Smooth muscle cell of the coronary artery (primary cell): ENCODE results near the gene MAT2A. TPM values are rescaled to one million over a fixed set of nuclear protein-coding genes. Genes with fewer than 3 reads are reported as not detected.

Experiments
- total RNA-seq: library from RNA; depleted of rRNA; stranded (reverse); fragments of >200 nt; gene quantifications from 2 replicates; pipeline ENCODE4 v1.2.3, GENCODE V29; 2014; ENCODE audit warnings: low replicate concordance

The MAT2A gene
- 63.5 and 121 TPM in 2 replicates for total RNA-seq

GRCh38 chr2:85538507-85539360 is at the start of gene MAT2A:
TSS of gene MAT2A (plus strand) at chr2:85539168. CDS start at chr2:85539288, 120 bp downstream.

DNA sequence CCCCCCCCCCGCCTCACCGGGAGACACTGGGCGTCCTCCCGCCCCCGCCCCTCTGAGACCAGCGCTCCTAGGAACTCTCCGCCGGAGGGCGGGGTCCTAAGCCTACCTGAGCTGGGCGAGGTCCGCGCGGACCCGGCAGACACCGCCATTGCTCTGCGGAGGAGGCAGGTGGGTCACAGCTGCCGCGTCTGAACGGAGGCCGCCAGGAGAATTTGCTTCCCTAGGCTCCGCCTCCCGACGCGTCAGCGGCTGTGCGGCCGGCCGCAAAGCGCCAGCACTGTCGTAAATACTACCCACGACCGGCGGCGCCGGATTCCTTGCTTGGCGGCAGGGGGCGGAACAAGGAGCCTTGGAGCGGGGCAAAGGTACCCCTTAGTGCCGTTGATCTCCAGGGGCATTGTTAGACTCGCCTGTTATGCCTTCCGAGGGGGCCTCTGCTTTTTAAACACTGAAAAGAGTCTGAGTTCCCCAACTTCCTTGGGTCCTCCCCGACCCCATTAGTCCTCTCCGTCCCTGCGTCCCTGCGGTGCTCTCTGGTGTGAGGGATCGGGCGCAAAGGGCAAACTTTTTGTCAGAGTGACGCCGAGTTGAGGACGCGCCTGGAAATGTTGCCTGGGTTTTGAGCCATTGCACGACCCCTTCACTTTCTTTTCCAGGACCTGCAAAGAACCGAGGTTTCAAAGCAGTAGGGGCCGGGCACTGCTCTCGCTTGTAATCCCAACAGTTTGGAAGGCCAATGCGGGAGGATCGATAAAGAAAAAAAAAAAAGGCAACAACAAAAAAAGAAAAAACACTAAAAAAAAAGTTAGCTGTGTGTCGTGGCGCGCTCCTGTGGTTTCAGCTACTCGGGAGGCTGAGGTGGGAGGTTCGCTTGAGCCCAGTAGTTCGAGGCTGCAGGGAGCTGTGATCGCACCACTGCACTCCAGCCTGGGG is 22.6 kb downstream of the MAT2A start, which contains the start of gene GGCX:
GGCX (minus strand) TSS at position 214 of the 933 bp plus-strand sequence; CDS start at position 149, 65 bp downstream.

GRCh38 chr2:85577386-85578242 is 38.6 kb downstream of the MAT2A start, which contains the start of gene VAMP8:
TSS of gene VAMP8 (plus strand) at chr2:85577586. CDS start at chr2:85577647, 61 bp downstream.

GRCh38 chr2:85584354-85584856 is 45.4 kb downstream of the MAT2A start, which contains the start of gene VAMP5:
TSS of gene VAMP5 (plus strand) at chr2:85584431. CDS start at chr2:85584491, 60 bp downstream.

Other genes starting within 250 kb of the MAT2A start
- gene TGOLN2, start 211.2 kb upstream of the MAT2A start, total RNA-seq = 41.3 and 77.9 TPM in 2 replicates
- gene RETSAT, start 184.6 kb upstream of the MAT2A start, total RNA-seq = 48.9 and 62.6 TPM in 2 replicates
- gene ELMOD3, start 184.4 kb upstream of the MAT2A start, total RNA-seq = 11.8 and 20.4 TPM in 2 replicates
- gene CAPG, start 128.8 kb upstream of the MAT2A start, total RNA-seq = 56.0 and 78.2 TPM in 2 replicates
- gene SH2D6, start 120.5 kb upstream of the MAT2A start, total RNA-seq = 0.23 TPM in 1 of 2 replicates, not detected in the other
- 44.0 and 48.0 TPM in 2 replicates for gene GGCX, start 22.3 kb downstream of the MAT2A start, total RNA-seq
- 4.0 and 5.2 TPM in 2 replicates for gene VAMP8, start 38.4 kb downstream of the MAT2A start, total RNA-seq
- gene VAMP5, start 45.3 kb downstream of the MAT2A start, total RNA-seq = 65.5 and 97.5 TPM in 2 replicates
- 322 and 332 TPM in 2 replicates for gene RNF181, start 56.6 kb downstream of the MAT2A start, total RNA-seq
- gene TMEM150A, start 63.5 kb downstream of the MAT2A start, total RNA-seq = 8.6 and 11.0 TPM in 2 replicates
- gene C2orf68, start 72.9 kb downstream of the MAT2A start, total RNA-seq = 11.3 and 15.0 TPM in 2 replicates
- 31.0 and 33.1 TPM in 2 replicates for gene USP39, start 77.0 kb downstream of the MAT2A start, total RNA-seq
- 0.30 TPM in 1 of 2 replicates, not detected in the other for gene SFTPB, start 129.0 kb downstream of the MAT2A start, total RNA-seq
- gene GNLY, start 155.2 kb downstream of the MAT2A start, total RNA-seq = not detected in 2 replicates
- 3.2 and 59.5 TPM in 2 replicates for gene ATOH8, start 214.8 kb downstream of the MAT2A start, total RNA-seq